ENCODE results near the gene ANXA3. TPM values are rescaled to one million over a fixed set of nuclear protein-coding genes. Genes with fewer than 3 reads are reported as not detected.

The ANXA3 gene
- total and polyA plus RNA-seq, 2 donors (not counting 1 experiment from before 2014, with no cell fraction given) = not detected

GRCh38 chr4:78581618-78582017 is 30.0 kb downstream of the ANXA3 start:
- no peak for DNase-seq
- no peak overlapping the region for H2AFZ ChIP-seq (ENCODE audit: insufficient read depth, low read depth, low read length, poor library complexity, severe bottlenecking)
- intact Hi-C loops (cut with micrococcal nuclease) = no loop called here
- no peaks in the 10 kb centered on the region for H3K9me3 Mint-ChIP-seq (ENCODE audit: insufficient read depth)
- H3K27ac Mint-ChIP-seq = no peak overlapping the region
- no peak overlapping the region for H3K4me3 Mint-ChIP-seq
- H3K27ac ChIP-seq (ENCODE audit: low read length in 2 of 2) = no peak overlapping the region
- TF ChIP-seq EZH2 (IDR thresholded peaks at IDR 0.05; ENCODE audit: borderline replicate concordance, insufficient read depth, low read depth, low read length, poor library complexity, severe bottlenecking) (no peak), CTCF (IDR thresholded peaks at IDR 0.05) (no peak)
- no peaks in the 10 kb centered on the region for H3K4me1 Mint-ChIP-seq
- WGBS (ENCODE audit: insufficient coverage) = 100% methylated on average over 1 of the region's 3 CpGs
- no peaks in the 10 kb centered on the region for H3K27me3 ChIP-seq (replicated peaks in 1 of 4; ENCODE audit: control extremely low read depth in 1 of 4, control insufficient read depth in 3 of 4, insufficient read depth in 4 of 4, low read length in 3 of 4)
- H3K79me2 ChIP-seq (ENCODE audit: control insufficient read depth, insufficient read depth, low read length) = no peaks in the 10 kb centered on the region
- H3K9ac ChIP-seq (ENCODE audit: low read length) = no peak overlapping the region
- POLR2A ChIA-PET = no interaction called here
- no peak for ATAC-seq (ENCODE audit: low read depth)
- no peaks in the 10 kb centered on the region for H3K36me3 ChIP-seq (replicated peaks in 1 of 2; ENCODE audit: control extremely low read depth in 1 of 2, control insufficient read depth in 1 of 2, extremely low read depth in 1 of 2, insufficient read depth in 2 of 2, low read length in 1 of 2)
- H3K4me1 ChIP-seq (ENCODE audit: control insufficient read depth in 2 of 2, insufficient read depth in 2 of 2, low read length in 2 of 2) = no peaks in the 10 kb centered on the region
- CTCF ChIA-PET = no interaction called here
- no peak overlapping the region for H3K4me2 ChIP-seq (replicated peaks; ENCODE audit: low read depth, low read length, poor library complexity, severe bottlenecking)
- no peak overlapping the region for H3K4me3 ChIP-seq (ENCODE audit: control extremely low read depth in 1 of 5, extremely low read depth in 1 of 5, insufficient read depth in 1 of 5, low read depth in 2 of 5, low read length in 4 of 5)
- no peaks in the 10 kb centered on the region for H3K9me3 ChIP-seq (ENCODE audit: control extremely low read depth in 1 of 3, control insufficient read depth in 2 of 3, insufficient read depth in 1 of 3, low read length in 2 of 3)
- no peaks in the 10 kb centered on the region for H3K27me3 Mint-ChIP-seq
- no peaks in the 10 kb centered on the region for H4K20me1 ChIP-seq (ENCODE audit: control insufficient read depth, insufficient read depth, low read length, poor library complexity, severe bottlenecking)

- Mint-ChIP-seq H3K27ac (no peak overlapping the region), H3K27me3 (no peaks in the 10 kb centered on the region), H3K9me3 (ENCODE audit: insufficient read depth) (no peaks in the 10 kb centered on the region), H3K4me1 (peaks cover 15% of the 10 kb centered on the region), H3K4me3 (no peak overlapping the region)
- intact Hi-C loops (cut with micrococcal nuclease) = no loop called here
- no peaks in the 10 kb centered on the region for H3K9me3 ChIP-seq (ENCODE audit: control extremely low read depth in 1 of 3, control insufficient read depth in 2 of 3, insufficient read depth in 1 of 3, low read length in 2 of 3)
- H3K4me1 ChIP-seq (ENCODE audit: control insufficient read depth in 2 of 2, insufficient read depth in 2 of 2, low read length in 2 of 2) = peaks cover 0 to 11% of the 10 kb centered on the region in 2 donors
- CTCF ChIA-PET = no interaction called here
- no peaks in the 10 kb centered on the region for H3K27me3 ChIP-seq (replicated peaks in 1 of 4; ENCODE audit: control extremely low read depth in 1 of 4, control insufficient read depth in 3 of 4, insufficient read depth in 4 of 4, low read length in 3 of 4)
- H3K27ac ChIP-seq (ENCODE audit: low read length in 2 of 2) = no peak overlapping the region
- H3K4me2 ChIP-seq (replicated peaks; ENCODE audit: low read depth, low read length, poor library complexity, severe bottlenecking) = no peak overlapping the region
- TF ChIP-seq CTCF (IDR thresholded peaks at IDR 0.05) (no peak), EZH2 (IDR thresholded peaks at IDR 0.05; ENCODE audit: borderline replicate concordance, insufficient read depth, low read depth, low read length, poor library complexity, severe bottlenecking) (no peak)
- H4K20me1 ChIP-seq (ENCODE audit: control insufficient read depth, insufficient read depth, low read length, poor library complexity, severe bottlenecking) = no peaks in the 10 kb centered on the region
- no peak overlapping the region for H3K4me3 ChIP-seq (ENCODE audit: control extremely low read depth in 1 of 5, extremely low read depth in 1 of 5, insufficient read depth in 1 of 5, low read depth in 2 of 5, low read length in 4 of 5)
- no peaks in the 10 kb centered on the region for H3K36me3 ChIP-seq (replicated peaks in 1 of 2; ENCODE audit: control extremely low read depth in 1 of 2, control insufficient read depth in 1 of 2, extremely low read depth in 1 of 2, insufficient read depth in 2 of 2, low read length in 1 of 2)
- no peak for DNase-seq
- POLR2A ChIA-PET = no interaction called here
- WGBS (ENCODE audit: insufficient coverage) = 84% methylated on average over 4 of the region's 4 CpGs
- no peak overlapping the region for H2AFZ ChIP-seq (ENCODE audit: insufficient read depth, low read depth, low read length, poor library complexity, severe bottlenecking)
- no peak for ATAC-seq (ENCODE audit: low read depth)
- H3K9ac ChIP-seq (ENCODE audit: low read length) = no peak overlapping the region
- no peaks in the 10 kb centered on the region for H3K79me2 ChIP-seq (ENCODE audit: control insufficient read depth, insufficient read depth, low read length)
Observed at GRCh38 chr4:78584863-78585547, 33.4 kb downstream of the ANXA3 start.

Data from B cell (primary cell).